HepG2 (cell line): Measurements from ENCODE around the gene OTOP3. TPM values are rescaled to one million over a fixed set of nuclear protein-coding genes. Genes with fewer than 3 reads are reported as not detected.
A peak's percentile ranks its signal among the peaks of the same experiment; 100 is the strongest.

Experiments used
- KLF13 ChIP-seq: sonication (generic); formaldehyde crosslinking; IDR thresholded peaks from 2 replicates; pipeline ENCODE4 v1.4.0; 2020; ENCODE audit warnings: mild to moderate bottlenecking, missing genetic modification reagents
- PITX1 ChIP-seq: sonication (generic); formaldehyde crosslinking; IDR thresholded peaks from 2 replicates; pipeline ENCODE4 v1.5.1; 2020; ENCODE audit warnings: mild to moderate bottlenecking, missing genetic modification reagents
- PPARG ChIP-seq: conservative IDR thresholded peaks from 2 replicates; pipeline ENCODE4 v1.6.1; 2016; ENCODE audit warnings: missing biosample characterization, missing genetic modification reagents
- SP2 ChIP-seq: sonication (generic); formaldehyde crosslinking; IDR thresholded peaks from 2 replicates; pipeline ENCODE4 v1.5.1; 2020; ENCODE audit warnings: mild to moderate bottlenecking, missing genetic modification reagents
- TEAD3 ChIP-seq: optimal IDR thresholded peaks from 2 replicates; pipeline ENCODE3; 2016; ENCODE audit warnings: borderline replicate concordance
- ZNF274 ChIP-seq: sonication (generic); formaldehyde crosslinking; IDR thresholded peaks from 2 replicates; pipeline ENCODE4 v1.5.1; 2020; ENCODE audit warnings: mild to moderate bottlenecking, missing genetic modification reagents
- ZNF501 ChIP-seq: sonication (generic); formaldehyde crosslinking; IDR thresholded peaks from 2 replicates; pipeline ENCODE4 v1.5.1; 2020; ENCODE audit warnings: mild to moderate bottlenecking, moderate library complexity, missing genetic modification reagents
- ZNF547 ChIP-seq: sonication (generic); formaldehyde crosslinking; IDR thresholded peaks from 2 replicates; pipeline ENCODE4 v1.5.1; 2020; ENCODE audit warnings: mild to moderate bottlenecking, missing genetic modification reagents
- ZSCAN29 ChIP-seq: sonication (generic); formaldehyde crosslinking; conservative IDR thresholded peaks from 2 replicates; pipeline ENCODE4 v1.4.0; 2020; ENCODE audit warnings: mild to moderate bottlenecking, missing genetic modification reagents
- polyA plus RNA-seq, 8 experiments: library from polyadenylated mRNA; depleted of rRNA in 3 of 8; stranded (reverse) in 7 of 8; unstranded in 1 of 8; fragments of >200 nt; fragmentation: Illumina TruSeq in 4 of 8; extraction: Trizol in 4 of 8; gene quantifications; 2 replicates each; pipeline versions ENCODE4 v1.2.1 to v1.2.3, GENCODE V29; 2011 to 2016; ENCODE audit warnings: low read depth in 4 of 8, missing spikeins in 1 of 8, mixed read lengths in 1 of 8; ENCODE audit not compliant: insufficient read depth in 1 of 8
- total RNA-seq, 5 experiments: library from RNA; depleted of rRNA; stranded (reverse); fragments of >200 nt; fragmentation: Illumina TruSeq; extraction: Trizol; gene quantifications; 2 replicates each; pipeline ENCODE4 v1.2.3, GENCODE V29; 2016; ENCODE audit warnings: low read depth in 1 of 5
- TF ChIP-seq, protein P1 (sequence below): sonication (generic); formaldehyde crosslinking; IDR thresholded peaks from 2 replicates; pipeline ENCODE4 v1.5.0; 2020; ENCODE audit warnings: mild to moderate bottlenecking, missing genetic modification reagents, borderline replicate concordance
- TF ChIP-seq, protein P2 (sequence below): IDR thresholded peaks from 2 replicates; pipeline ENCODE4 v1.6.1; 2016; ENCODE audit warnings: low read depth, missing genetic modification reagents, missing compliant biosample characterization
- TF ChIP-seq, protein P3 (sequence below): sonication (generic); formaldehyde crosslinking; IDR thresholded peaks from 2 replicates; pipeline ENCODE4 v1.5.0; 2020; ENCODE audit warnings: mild to moderate bottlenecking, missing genetic modification reagents, borderline replicate concordance

OTOP3 gene
- total and polyA plus RNA-seq, 2 of the 13 experiments (the other 11 are each of a cell fraction or from before 2014, with no cell fraction given): not detected

DNA sequence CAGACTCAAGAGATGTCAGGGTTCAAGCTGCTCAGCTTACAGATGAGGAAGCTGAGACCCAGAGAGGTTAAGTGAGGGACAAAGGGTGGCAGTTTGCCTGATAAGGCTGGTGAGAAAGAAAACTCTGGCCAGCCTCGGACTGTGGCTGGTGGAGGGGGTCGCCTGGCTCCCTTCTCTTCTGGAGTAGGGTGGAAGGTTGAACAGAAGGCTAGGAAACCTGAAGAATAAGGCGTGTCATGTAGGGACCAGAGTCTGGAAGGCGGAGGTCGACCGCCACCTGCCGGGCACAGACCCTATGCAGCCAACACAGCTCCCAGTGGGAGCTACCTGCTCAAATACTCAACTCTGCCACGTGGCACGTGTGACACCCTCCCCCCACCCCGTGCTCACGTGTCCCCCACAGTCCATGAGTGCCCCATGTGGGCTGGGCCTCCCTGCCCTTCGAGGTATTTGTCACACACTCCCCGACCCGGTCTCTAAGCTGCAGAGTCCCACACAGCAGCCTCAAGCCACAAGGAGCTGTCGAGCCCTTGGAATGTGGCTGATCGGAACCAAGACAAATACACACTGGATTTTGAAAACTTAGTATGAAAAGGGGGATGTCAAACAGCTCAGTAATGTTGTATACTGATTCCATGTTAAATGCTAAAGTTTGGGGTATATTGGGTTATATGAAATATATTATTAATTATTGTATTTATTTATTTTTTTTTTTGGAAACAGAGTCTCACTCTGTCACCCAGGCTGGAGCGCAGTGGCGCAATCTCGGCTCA, 25.1 kb downstream of the OTOP3 start (continued):
- TF ChIP-seq, protein P1, sequence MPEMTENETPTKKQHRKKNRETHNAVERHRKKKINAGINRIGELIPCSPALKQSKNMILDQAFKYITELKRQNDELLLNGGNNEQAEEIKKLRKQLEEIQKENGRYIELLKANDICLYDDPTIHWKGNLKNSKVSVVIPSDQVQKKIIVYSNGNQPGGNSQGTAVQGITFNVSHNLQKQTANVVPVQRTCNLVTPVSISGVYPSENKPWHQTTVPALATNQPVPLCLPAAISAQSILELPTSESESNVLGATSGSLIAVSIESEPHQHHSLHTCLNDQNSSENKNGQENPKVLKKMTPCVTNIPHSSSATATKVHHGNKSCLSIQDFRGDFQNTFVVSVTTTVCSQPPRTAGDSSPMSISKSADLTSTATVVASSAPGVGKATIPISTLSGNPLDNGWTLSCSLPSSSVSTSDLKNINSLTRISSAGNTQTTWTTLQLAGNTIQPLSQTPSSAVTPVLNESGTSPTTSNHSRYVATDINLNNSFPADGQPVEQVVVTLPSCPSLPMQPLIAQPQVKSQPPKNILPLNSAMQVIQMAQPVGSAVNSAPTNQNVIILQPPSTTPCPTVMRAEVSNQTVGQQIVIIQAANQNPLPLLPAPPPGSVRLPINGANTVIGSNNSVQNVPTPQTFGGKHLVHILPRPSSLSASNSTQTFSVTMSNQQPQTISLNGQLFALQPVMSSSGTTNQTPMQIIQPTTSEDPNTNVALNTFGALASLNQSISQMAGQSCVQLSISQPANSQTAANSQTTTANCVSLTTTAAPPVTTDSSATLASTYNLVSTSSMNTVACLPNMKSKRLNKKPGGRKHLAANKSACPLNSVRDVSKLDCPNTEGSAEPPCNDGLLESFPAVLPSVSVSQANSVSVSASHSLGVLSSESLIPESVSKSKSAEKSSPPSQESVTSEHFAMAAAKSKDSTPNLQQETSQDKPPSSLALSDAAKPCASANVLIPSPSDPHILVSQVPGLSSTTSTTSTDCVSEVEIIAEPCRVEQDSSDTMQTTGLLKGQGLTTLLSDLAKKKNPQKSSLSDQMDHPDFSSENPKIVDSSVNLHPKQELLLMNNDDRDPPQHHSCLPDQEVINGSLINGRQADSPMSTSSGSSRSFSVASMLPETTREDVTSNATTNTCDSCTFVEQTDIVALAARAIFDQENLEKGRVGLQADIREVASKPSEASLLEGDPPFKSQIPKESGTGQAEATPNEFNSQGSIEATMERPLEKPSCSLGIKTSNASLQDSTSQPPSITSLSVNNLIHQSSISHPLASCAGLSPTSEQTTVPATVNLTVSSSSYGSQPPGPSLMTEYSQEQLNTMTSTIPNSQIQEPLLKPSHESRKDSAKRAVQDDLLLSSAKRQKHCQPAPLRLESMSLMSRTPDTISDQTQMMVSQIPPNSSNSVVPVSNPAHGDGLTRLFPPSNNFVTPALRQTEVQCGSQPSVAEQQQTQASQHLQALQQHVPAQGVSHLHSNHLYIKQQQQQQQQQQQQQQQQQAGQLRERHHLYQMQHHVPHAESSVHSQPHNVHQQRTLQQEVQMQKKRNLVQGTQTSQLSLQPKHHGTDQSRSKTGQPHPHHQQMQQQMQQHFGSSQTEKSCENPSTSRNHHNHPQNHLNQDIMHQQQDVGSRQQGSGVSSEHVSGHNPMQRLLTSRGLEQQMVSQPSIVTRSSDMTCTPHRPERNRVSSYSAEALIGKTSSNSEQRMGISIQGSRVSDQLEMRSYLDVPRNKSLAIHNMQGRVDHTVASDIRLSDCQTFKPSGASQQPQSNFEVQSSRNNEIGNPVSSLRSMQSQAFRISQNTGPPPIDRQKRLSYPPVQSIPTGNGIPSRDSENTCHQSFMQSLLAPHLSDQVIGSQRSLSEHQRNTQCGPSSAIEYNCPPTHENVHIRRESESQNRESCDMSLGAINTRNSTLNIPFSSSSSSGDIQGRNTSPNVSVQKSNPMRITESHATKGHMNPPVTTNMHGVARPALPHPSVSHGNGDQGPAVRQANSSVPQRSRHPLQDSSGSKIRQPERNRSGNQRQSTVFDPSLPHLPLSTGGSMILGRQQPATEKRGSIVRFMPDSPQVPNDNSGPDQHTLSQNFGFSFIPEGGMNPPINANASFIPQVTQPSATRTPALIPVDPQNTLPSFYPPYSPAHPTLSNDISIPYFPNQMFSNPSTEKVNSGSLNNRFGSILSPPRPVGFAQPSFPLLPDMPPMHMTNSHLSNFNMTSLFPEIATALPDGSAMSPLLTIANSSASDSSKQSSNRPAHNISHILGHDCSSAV (CRISPR knock-in tag): no peak
- TF ChIP-seq, protein P2, sequence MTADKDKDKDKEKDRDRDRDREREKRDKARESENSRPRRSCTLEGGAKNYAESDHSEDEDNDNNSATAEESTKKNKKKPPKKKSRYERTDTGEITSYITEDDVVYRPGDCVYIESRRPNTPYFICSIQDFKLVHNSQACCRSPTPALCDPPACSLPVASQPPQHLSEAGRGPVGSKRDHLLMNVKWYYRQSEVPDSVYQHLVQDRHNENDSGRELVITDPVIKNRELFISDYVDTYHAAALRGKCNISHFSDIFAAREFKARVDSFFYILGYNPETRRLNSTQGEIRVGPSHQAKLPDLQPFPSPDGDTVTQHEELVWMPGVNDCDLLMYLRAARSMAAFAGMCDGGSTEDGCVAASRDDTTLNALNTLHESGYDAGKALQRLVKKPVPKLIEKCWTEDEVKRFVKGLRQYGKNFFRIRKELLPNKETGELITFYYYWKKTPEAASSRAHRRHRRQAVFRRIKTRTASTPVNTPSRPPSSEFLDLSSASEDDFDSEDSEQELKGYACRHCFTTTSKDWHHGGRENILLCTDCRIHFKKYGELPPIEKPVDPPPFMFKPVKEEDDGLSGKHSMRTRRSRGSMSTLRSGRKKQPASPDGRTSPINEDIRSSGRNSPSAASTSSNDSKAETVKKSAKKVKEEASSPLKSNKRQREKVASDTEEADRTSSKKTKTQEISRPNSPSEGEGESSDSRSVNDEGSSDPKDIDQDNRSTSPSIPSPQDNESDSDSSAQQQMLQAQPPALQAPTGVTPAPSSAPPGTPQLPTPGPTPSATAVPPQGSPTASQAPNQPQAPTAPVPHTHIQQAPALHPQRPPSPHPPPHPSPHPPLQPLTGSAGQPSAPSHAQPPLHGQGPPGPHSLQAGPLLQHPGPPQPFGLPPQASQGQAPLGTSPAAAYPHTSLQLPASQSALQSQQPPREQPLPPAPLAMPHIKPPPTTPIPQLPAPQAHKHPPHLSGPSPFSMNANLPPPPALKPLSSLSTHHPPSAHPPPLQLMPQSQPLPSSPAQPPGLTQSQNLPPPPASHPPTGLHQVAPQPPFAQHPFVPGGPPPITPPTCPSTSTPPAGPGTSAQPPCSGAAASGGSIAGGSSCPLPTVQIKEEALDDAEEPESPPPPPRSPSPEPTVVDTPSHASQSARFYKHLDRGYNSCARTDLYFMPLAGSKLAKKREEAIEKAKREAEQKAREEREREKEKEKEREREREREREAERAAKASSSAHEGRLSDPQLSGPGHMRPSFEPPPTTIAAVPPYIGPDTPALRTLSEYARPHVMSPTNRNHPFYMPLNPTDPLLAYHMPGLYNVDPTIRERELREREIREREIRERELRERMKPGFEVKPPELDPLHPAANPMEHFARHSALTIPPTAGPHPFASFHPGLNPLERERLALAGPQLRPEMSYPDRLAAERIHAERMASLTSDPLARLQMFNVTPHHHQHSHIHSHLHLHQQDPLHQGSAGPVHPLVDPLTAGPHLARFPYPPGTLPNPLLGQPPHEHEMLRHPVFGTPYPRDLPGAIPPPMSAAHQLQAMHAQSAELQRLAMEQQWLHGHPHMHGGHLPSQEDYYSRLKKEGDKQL (CRISPR knock-in tag): peak; percentile 17; the same call in 1 of the 2 replicates
- TF ChIP-seq TEAD3 (CRISPR knock-in tag) (peak; percentile 72), PPARG (CRISPR knock-in tag) (peak; percentile 34; the same call in 1 of the 2 replicates), ZNF274 (CRISPR knock-in tag) (peak; percentile 91), KLF13 (CRISPR knock-in tag) (0 out of 2 replicates have a peak, but pooled peaks have one; percentile 61), ZNF547 (CRISPR knock-in tag) (no peak; the same call in 1 of the 2 replicates), ZSCAN29 (CRISPR knock-in tag) (0 out of 2 replicates have a peak, but pooled peaks have one; percentile 44), PITX1 (CRISPR knock-in tag) (peak; percentile 75; the same call in 1 of the 2 replicates), SP2 (CRISPR knock-in tag) (peak; percentile 48; the same call in 1 of the 2 replicates), ZNF501 (no peak)
- TF ChIP-seq, protein P3, sequence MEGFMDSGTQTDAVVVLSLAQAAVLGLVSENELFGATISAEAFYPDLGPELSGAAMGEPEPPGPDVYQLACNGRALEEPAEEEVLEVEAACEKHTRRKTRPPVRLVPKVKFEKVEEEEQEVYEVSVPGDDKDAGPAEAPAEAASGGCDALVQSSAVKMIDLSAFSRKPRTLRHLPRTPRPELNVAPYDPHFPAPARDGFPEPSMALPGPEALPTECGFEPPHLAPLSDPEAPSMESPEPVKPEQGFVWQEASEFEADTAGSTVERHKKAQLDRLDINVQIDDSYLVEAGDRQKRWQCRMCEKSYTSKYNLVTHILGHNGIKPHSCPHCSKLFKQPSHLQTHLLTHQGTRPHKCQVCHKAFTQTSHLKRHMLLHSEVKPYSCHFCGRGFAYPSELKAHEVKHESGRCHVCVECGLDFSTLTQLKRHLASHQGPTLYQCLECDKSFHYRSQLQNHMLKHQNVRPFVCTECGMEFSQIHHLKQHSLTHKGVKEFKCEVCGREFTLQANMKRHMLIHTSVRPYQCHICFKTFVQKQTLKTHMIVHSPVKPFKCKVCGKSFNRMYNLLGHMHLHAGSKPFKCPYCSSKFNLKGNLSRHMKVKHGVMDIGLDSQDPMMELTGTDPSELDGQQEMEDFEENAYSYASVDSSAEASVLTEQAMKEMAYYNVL: peak; percentile 82
